GM10266 (cell line): Measurements from ENCODE around the gene SNAI1.

ENCODE experiments used
- DNase-seq: peaks from one replicate; pipeline ENCODE4 v3.0.0; 2012; ENCODE audit errors: extremely low spot score
- TF ChIP-seq, protein P1 (sequence below): IDR thresholded peaks from 2 replicates; pipeline ENCODE4 v1.5.1; 2012; ENCODE audit warnings: mild to moderate bottlenecking, low read depth; ENCODE audit not compliant: control insufficient read depth, insufficient read depth; ENCODE audit errors: missing control alignments

The SNAI1 gene

DNA sequence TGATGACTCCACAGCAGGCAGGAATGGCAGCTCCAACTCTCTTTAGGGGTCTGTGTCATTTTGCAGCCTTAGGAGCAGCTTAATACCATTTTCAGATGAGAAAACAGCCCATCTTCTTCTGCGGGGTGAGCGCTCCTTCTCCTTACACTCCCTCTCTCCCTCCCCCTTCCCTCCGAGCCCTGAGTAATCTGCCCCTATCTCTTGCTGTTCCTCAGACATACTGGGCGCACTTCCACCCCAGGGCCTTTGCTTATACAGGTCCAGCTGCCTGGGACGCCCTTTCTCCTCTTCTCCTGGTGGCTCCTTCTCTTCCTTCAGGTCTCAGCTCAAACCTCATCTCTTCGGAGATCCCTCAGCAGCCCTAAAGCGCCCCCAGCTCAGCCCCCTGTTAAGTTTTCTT, 54.8 kb downstream of the SNAI1 start:
- no peak for DNase-seq
- TF ChIP-seq, protein P1, sequence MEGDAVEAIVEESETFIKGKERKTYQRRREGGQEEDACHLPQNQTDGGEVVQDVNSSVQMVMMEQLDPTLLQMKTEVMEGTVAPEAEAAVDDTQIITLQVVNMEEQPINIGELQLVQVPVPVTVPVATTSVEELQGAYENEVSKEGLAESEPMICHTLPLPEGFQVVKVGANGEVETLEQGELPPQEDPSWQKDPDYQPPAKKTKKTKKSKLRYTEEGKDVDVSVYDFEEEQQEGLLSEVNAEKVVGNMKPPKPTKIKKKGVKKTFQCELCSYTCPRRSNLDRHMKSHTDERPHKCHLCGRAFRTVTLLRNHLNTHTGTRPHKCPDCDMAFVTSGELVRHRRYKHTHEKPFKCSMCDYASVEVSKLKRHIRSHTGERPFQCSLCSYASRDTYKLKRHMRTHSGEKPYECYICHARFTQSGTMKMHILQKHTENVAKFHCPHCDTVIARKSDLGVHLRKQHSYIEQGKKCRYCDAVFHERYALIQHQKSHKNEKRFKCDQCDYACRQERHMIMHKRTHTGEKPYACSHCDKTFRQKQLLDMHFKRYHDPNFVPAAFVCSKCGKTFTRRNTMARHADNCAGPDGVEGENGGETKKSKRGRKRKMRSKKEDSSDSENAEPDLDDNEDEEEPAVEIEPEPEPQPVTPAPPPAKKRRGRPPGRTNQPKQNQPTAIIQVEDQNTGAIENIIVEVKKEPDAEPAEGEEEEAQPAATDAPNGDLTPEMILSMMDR: no peak

DNA sequence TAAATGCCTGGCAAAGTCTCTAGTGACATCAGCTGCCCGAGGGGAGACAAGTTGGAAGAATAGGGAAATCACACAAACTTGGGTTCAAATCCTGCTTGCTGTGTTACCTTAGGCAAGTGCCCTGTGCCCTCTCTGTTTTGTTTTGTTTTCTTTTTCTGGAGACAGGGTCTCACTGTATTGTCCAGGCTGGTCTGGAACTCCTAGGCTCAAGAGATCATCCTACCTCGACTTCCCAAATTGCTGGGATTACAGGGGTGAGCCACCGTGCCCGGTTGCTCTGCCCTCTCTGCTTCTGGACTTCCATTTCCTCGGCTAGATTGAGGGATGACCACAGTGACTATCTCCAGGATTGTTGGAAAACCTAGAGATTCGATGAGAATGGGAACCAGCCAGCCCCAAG, 55.4 kb downstream of the SNAI1 start:
- TF ChIP-seq, protein P1: no peak
- no peak for DNase-seq
